NCI-H1436 (cell line): Measurements from ENCODE around the gene TUG1.

ENCODE experiments used
- DNase-seq: peaks from one replicate; lab custom pipeline; 2025; lab: John Stamatoyannopoulos, UW

Gene TUG1

GRCh38 chr22:30968924-30969531 is at the start of gene TUG1:
Gene TUG1 (plus strand): TSS chr22:30969265.
- DNase-seq = peak; percentile 97

GRCh38 chr22:30919973-30920372 is 49.1 kb upstream of the TUG1 start:
- DNase-seq = no peak

- DNase-seq = peak; percentile 19
These were observed 48.7 kb upstream of the TUG1 start for GRCh38 chr22:30920407-30920806.

GRCh38 chr22:30921108-30921507 is 48.0 kb upstream of the TUG1 start:
- DNase-seq = no peak

- DNase-seq = no peak
These were observed 46.9 kb upstream of the TUG1 start for GRCh38 chr22:30922151-30922611.

- DNase-seq = no peak
These were observed 45.7 kb upstream of the TUG1 start for GRCh38 chr22:30923168-30923900.

GRCh38 chr22:30925667-30926066 is 43.4 kb upstream of the TUG1 start:
- DNase-seq = no peak

- no peak for DNase-seq
These were observed 42.4 kb upstream of the TUG1 start for GRCh38 chr22:30926706-30927105.

GRCh38 chr22:30927806-30928205 is 41.3 kb upstream of the TUG1 start:
- no peak for DNase-seq

GRCh38 chr22:30928401-30928800 is 40.7 kb upstream of the TUG1 start:
- DNase-seq = no peak

GRCh38 chr22:30930228-30930627 is 38.8 kb upstream of the TUG1 start:
- DNase-seq = no peak

GRCh38 chr22:30931541-30932300 is 37.3 kb upstream of the TUG1 start:
- DNase-seq = no peak

- DNase-seq = no peak
These were observed 36.4 kb upstream of the TUG1 start for GRCh38 chr22:30932661-30933060.

GRCh38 chr22:30933457-30933856 is 35.6 kb upstream of the TUG1 start:
- no peak for DNase-seq

- no peak for DNase-seq
These were observed 35.0 kb upstream of the TUG1 start for GRCh38 chr22:30934053-30934452.

GRCh38 chr22:30940685-30941362 is 28.2 kb upstream of the TUG1 start:
- no peak for DNase-seq

- DNase-seq = no peak
These were observed 27.7 kb upstream of the TUG1 start for GRCh38 chr22:30941363-30941740.

GRCh38 chr22:30943368-30943767 is 25.7 kb upstream of the TUG1 start:
- DNase-seq = no peak

- no peak for DNase-seq
These were observed 24.1 kb upstream of the TUG1 start for GRCh38 chr22:30944986-30945385.

- no peak for DNase-seq
These were observed 23.4 kb upstream of the TUG1 start for GRCh38 chr22:30945653-30946052.

GRCh38 chr22:30946354-30946753 is 22.7 kb upstream of the TUG1 start:
- DNase-seq = no peak

GRCh38 chr22:30947173-30947815 is 21.8 kb upstream of the TUG1 start:
- peak; percentile 96 for DNase-seq
